GM19099 (cell line): ENCODE results near the gene ALKBH2.
A peak's percentile ranks its signal among the peaks of the same experiment; 100 is the strongest.

Source experiments
- POLR2A ChIP-seq: IDR thresholded peaks from 3 replicates; pipeline ENCODE4 v1.6.1; 2011; ENCODE audit warnings: low read depth; ENCODE audit not compliant: insufficient read length; ENCODE audit errors: extremely low read depth

ALKBH2 gene

GRCh38 chr12:109065154-109065852 is 28.0 kb downstream of the ALKBH2 start:
- no peak for TF ChIP-seq POLR2A

DNA sequence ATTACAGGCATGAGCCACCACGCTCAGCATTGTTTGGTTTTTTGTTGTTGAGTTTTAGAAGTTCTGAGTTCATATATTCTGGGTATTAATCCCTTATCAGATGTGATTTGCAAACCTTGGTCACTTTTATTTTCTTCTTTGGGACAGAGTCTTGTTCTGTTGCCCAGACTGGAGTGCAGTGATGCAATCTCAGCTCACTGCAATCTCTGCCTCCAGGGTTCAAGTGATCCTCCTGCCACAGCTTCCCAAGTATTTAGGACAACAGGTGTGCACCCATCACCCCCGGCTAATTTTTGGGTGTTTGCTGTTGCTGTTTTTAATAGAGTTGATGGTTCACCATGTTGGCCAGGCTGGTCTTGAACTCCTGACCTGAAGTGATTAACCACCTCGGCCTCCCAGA is 29.1 kb downstream of the ALKBH2 start:
- no peak for TF ChIP-seq POLR2A

DNA sequence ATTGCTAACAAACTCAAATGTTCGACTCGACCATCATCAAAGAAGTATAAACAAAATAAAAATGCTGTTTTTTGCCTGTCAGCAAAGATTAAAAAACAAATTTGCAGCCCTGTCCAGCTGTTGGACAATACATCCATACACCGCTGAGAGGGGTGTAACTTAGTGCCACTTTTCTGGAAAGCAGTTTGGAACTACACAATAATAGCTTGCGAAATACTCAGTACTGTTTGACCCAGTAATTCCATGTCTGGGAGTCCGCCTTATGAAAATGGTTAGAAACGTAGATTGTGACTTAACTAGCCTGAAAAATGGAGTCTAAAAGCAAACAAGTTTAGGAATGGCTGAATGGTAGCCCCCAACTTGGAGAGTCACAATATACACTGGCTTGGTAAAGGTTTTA is 34.5 kb downstream of the ALKBH2 start:
- TF ChIP-seq POLR2A = no peak

- TF ChIP-seq POLR2A = no peak
These were observed 35.9 kb downstream of the ALKBH2 start for GRCh38 chr12:109057376-109057775.

GRCh38 chr12:109056891-109057290 is 36.4 kb downstream of the ALKBH2 start:
- TF ChIP-seq POLR2A = no peak

- TF ChIP-seq POLR2A = no peak
These were observed 38.8 kb downstream of the ALKBH2 start for GRCh38 chr12:109054520-109054919.

DNA sequence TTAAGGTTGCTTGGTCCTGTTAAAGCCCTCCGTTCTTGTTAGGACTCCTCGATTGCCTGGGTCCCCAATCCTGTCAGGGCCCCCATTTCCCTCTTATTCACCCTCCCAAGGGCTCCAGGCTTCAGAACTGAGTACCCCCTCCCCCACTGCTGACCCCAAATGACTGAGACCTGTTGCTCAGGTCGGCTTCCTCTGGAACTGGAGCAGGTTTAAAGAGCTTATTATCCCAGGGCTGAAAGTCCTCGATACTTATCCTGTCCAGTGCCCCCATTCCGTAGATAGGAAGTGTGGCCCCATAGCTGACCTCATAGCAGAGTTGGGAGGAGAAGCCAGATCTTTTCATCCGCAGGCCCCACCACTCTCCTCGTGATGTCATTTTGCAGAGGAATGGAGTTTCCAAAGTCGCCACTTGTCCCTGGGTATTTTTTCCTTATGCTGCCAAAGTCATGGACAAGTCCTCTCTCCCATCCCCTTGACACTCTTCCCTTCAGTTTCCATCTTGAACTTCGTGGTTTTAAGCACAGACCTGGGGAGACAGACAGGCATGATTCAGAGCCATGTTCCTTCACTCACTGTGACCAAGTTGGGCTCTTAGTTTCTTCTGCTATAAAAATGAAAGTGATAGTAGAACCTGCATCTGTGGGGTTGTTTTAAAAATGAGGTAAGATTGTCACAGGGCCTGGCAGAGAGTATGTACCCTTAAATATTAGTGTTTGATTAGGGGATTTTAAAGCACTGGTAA is 39.7 kb downstream of the ALKBH2 start:
- peak; percentile 40 for TF ChIP-seq POLR2A

DNA sequence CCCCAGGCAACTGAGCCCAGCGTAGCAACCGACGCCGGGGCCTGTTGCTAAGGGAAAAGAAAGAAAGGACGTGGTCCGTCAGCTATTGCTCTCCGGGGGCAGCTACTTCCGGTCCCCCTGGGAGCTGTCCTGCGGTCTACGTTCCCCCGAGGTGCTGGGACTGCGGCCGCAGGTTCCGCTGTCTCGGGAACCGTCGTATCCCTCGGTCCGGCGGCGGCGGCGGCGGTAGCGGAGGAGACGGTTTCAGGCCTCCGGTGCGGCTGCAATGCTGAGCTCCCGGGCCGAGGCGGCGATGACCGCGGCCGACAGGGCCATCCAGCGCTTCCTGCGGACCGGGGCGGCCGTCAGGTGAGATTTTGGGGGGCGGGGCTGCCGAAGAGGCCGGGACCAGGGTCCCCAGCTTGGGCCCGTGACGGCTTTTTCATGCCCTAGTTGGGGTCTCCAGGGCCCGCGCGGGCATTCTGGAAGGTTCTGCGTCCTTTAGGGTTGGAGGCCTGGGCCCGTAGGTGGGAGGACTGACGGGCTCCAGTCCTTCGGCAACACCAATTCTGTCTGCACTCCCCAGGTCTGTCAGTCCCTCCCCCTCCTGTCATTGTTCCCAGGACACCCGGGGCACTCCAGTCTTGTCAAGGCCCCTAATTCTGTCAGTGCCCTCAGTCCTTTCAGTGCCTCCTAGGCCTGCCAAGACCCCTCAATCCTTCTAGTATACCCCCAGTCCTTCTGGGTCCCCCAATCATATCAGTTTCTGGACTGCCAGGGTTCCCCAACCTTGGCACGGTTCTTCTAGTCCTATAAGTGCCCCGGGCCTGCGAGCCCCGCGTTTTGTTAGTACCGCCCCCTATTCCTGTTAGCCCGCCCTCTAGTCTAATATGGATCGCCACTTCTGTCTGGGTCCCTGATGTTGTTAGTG is 40.6 kb downstream of the ALKBH2 start, which contains the start of gene USP30:
USP30 (plus strand) TSS at position 163 of the 910 bp plus-strand sequence; CDS start at position 266, 103 bp downstream.
- TF ChIP-seq POLR2A = peak; percentile 41

DNA sequence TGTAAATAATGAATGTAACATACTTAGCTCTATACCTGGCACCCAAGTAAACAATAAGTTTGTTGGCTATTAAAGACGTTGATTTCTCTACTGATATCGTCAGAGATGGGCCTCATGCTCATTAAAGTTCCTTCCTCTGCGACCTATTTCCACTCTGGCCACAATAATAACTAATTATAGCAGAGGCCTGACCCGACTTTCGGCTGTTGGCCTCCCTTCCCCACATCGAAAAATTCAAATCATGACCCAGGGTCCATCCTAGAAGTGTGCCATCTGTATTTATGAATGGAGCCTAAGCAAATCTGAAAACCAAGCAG is 41.2 kb downstream of the ALKBH2 start:
- TF ChIP-seq POLR2A = no peak

DNA sequence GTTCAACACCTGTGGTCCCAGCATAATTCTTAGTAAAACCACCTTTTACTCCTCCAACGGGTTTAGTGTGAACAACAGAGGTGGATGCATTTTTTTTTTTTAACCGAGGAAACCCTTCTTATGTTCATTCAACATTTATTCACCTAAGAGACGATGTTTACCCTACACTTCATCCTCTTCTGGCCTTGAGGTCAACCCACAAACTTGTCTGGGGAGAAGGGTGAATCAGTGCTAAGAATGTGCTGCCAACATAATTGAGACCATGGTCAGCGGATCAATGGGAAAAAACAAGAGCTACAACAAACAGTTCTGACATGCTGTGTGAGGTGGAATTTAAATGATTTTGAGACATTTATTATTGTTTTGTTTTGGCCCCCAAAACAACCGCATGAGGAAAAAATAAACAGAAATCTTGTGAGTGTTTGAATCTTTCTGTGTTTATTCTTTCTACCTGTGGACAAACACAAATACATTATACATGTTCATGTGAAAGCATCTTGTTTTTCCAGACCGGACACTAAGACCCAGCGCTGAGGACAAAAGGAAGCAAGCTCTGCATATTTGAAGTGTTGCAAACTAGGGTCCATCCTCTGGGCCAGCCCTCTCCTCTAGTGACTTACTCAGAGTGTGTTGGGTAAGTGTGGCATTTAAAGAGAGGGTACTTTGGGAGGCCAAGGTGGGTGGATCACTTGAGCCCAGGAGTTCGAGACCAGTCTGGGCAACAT is 46.0 kb downstream of the ALKBH2 start:
- TF ChIP-seq POLR2A = no peak

- no peak for TF ChIP-seq POLR2A
These were observed 49.0 kb downstream of the ALKBH2 start for GRCh38 chr12:109044241-109044640.
